Fibroblast of upper back skin (primary cell): ENCODE measurements around the gene KIF14.
"Not testable (repeated sequence)": the region's sequence is repeated elsewhere in the genome, so short reads cannot be mapped to it uniquely, and the experiment has no call there.

ENCODE experiments used
- DNase-seq: peaks from one replicate; pipeline ENCODE4 v3.0.0-alpha.2; 2013

The KIF14 gene

DNA sequence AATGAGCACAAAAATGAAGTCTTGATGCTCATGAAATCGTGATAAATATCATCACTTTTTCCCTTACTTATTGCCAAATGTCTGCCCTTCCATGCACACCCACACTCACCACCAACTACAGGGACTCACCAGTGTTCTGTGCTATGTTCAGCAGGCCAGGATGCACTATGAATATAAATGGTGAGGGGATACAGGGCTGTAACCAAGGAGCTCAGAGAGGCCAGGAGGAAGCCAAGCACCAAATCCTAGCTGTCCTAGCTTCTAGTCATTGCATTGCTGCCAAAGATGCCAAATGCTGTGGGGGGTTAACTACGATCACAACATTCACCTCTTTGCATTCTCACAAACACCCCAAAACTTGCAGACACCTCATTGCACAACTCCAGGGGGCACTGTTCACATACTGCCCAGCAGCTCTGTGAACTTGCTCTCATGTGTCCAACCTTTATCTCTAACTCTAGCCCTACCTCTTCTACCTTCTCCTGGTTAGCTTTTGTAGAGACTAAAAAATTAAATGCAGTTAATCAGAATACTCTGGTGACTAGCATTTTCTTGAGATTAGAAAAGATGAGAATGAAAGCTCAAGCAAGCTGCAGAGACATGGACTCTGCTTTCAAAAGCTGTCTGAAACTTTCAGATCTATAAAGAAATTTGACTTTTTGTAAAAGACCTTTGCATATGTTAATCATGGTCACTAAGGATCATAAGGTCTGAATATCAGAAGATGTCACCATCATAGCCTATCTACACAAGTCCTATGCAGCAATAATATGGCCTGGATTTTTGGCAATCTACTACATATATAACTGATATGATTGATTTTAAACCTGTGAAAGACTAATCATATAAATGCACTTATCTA is 13.9 kb upstream of the KIF14 start:
- no peak for DNase-seq

DNA sequence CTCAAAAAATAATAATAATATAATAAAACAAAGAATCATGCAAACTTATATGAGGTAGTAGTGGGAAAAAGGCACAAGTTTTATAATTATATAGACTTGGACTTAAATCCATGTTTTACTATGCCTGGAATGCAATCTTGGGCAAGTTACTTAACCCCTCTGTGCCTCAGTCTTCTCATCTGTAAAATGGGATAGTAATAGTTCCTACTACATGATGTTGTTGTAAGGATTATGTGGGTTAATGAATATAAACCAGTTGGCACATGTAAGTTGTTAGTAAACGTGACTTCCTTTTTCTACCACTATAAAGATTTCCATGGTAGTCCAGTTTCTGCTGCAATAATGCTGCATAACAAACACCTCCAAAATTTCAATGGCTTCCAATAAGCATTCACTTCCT is 10.8 kb upstream of the KIF14 start:
- no peak for DNase-seq

DNA sequence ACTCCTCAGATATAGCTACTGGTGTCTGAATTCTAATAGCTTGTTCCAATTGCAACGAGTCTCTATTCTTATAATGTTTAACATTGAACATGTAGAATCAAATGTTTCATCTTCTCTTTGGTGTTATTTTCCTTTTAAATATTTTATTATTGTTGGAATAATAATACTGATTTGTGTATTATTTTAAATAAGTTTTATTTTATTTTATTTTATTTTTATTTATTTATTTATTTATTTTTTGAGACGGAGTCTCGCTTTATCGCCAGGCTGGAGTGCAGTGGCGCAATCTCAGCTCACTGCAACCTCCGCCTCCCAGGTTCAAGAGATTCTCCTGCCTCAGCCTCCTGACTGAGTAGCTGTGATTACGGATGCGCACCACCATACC is 10.0 kb upstream of the KIF14 start:
- DNase-seq = not testable (repeated sequence)

DNA sequence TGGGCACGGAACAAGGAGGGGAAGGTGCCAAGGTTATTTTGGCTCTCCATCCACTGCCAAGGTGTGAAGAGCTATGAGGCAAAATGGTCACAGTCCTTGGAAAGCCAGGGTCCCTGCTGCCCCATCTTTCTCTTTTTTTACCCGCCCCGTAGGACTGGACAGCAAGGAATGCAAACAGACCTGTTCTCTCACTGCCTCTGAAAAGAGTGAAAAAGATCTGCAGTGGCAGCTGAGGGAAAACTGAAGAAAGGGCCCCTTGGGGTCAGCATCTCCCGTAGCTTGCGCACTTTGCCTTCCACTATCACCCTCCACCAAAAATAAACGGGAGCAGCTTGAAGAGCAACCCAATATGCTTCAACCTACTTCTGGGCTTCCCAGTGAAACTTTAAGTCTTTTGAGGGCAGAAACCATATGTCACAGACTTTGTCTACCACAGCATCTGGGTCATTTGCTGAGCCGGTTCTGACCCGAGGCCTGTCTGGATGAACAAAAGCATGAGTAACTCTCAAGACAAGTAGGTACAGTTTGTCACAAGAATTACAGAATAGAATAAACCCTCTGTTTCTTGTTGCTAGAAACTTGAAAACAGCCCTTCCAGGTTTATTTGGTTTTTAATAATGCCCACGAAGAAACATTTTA is 9.4 kb upstream of the KIF14 start:
- no peak for DNase-seq

DNA sequence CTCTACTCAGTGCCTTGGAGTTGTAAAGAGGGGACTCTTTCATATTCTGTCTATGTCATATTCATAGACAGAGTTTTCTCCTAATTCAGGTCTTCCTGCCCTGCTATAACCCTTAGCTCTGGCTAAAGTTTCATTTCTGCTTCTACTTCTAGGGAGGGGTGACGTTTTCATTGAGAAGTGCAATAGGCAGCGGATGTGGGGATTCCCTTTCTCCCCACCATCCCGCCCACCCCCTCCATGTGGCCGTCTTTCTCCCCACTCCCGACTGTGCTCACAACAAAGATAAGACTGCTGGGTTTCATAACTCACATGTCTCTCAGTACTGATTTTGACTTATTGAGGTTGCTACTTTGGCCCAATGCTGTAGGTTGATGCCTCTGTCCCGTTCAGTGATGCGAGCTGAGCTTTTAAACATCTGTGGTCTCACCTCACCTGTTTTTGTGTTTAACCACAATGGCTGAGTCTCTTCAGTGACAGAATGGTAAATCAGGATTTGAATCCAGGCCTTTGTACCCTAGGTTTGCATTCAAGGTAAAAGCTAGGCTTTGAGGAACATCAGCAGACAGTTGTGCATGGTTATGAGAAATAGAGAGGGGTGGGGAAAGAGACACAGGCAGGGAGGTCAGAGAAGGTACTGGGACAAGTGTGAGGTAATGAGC is 7.8 kb upstream of the KIF14 start:
- DNase-seq = no peak

DNA sequence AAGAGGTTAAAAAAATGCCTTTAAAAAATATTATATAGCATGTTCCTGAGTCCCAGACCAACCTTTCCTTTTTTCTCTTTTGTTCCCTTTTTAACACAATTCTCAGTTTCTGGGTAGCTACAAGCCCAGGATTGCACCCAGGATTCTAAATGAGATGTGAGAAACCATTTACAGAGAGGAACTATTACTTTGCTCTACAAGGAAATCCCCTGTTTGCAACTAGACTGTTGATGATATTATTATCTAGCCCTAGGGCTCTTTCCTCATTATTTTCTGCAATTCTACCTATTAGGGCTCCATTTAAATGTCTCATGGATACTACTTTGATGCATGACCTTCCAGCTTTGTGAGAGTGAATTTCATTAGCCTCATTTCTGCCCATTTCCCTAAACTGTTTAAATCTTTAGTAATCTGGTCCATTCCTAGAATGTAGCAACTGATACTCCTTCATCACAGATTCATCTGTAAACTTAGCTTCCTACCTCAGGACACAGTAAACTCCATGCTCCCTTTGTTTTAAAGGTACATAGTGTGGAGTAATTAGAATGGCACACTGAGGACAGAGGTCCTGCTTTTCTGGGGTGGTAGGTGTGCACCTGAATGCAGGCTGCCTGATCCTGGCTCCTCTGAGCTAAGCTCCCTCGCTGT is 7.1 kb upstream of the KIF14 start:
- no peak for DNase-seq

DNA sequence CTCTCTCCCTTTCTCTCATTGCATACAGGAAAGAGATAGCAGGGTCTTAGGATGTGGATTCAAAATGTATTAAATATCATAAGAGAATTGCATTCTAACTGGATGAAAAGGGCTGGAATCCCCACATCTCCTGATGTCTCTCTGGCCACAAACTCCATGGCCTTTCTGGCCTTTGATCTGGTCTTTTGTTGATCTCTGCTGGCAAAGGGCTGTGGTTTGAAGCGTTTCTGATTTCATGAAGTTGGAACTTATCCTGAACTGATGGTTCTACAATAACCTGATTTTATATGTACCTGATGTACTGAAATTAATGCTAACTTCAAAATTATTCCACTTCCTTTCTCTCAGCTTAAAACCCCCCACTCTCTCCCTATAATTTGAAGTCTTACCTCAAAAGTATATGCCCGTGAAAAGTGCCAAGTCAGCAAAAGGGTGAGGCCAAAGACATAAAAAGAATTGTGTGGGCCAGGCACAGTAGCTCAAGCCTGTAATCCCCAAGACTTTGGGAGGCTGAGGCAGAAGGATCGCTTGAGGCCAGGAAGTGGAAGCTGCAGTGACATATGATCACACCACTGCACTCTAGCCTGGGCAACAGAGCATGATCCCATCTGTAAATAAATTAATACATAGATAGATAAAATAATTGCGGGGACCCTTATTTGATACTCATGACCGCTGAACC is 6.4 kb upstream of the KIF14 start:
- DNase-seq = no peak

DNA sequence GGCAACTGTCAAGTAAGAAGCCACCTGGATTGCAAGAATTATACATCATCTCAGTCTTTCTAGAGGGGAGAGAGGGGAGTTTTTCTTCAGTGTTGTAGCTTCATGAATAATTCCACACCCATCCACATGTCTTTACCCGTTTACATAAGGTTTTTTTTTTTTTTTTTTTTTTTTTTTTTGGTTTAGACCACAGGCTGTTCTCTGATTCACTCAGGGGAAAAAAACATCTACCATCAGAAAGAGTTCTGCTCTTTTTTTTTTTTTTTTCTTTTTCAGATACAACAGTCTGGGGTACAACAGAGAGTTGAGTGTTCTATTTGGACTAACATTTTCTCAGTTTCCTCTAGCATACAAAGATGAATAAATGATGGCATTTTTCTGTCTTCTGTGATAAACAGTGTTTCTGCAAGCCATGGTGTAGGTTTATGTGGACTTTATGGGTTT is 4.9 kb upstream of the KIF14 start:
- DNase-seq = peak; percentile 42

DNA sequence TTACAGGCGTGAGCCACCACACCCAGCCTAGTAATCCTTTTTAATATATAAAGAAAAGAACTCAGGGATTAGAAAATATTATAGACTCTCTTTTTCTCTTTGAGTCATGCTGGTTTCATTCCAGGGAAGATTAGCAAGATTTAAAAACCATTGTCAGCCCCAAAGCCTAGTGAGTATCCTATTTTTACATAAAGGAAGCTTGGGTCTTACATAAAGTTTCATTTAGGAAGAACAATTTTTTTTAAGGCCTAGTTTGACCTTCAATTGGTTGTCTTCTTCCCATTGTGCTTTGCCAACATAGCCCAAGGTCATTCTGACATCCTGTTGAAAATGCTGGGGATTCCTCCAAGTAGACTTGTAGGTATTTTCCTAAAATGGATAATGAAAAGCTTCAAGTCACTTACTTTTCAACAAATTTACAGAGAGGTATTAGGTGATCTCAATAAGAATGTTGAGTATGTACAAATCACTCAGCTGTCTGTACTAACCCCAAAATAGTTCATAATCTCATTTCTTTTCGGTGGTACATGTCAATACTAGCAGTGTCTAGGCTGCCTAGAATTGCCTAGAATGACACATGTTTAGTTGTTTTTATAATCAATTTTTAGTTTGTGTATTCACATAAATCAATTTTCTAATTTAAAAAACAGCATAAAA is 4.3 kb upstream of the KIF14 start:
- peak; percentile 7 for DNase-seq

DNA sequence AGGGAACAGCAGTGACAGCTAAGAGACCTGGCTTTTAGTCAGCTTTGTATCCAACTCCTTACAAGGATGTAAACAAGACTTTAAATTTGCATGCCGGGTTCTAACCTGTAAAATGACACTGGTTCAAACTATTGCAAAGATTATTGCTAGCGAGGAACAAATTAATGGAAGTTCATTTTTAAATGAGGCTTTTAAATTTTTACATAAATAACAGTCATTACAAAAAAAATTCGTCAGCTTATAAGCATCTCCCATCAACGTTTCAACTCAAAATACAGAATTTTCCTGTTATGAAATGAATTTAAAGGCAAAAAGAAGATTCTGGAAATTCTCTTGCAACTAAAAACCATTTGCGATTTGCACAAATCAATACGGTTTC is 668 bp downstream of the KIF14 start:
- no peak for DNase-seq

DNA sequence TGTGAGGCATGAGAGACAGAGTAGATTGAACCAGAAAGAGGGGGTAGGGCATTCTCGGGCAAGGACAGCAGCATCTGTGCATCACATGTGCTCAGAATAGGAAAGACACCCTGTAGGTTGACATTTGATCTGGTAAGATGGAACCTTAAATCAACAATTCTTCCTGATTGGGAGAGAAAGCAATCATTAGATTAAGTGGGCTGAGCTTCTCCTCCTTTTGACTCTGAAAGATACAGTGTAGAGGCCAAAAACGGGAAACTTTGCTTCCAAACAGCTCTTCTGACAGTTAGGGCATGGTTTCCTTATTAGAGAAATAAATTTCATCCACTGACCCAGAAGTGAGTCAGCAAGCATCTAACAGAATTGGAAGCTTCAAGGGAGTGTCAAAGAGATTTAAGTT is 9.7 kb downstream of the KIF14 start:
- peak; percentile 64 for DNase-seq

DNA sequence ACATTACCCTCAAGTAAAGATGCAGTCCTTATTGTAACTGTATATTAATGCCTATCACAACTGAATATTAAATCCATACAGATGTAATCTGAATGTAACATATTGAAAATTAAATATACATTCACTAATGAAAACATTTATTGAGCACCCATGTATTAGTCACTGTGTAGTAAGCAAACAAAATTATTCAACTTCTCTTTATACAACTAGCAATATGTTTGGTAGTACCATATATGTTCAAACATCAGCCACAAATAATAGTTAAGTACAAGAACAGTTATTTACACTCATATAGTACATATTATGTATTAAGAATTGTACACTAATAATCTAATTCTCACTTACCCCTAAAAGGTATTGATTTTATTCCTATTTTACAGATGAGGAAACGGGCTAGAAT is 17.9 kb downstream of the KIF14 start:
- DNase-seq = no peak

DNA sequence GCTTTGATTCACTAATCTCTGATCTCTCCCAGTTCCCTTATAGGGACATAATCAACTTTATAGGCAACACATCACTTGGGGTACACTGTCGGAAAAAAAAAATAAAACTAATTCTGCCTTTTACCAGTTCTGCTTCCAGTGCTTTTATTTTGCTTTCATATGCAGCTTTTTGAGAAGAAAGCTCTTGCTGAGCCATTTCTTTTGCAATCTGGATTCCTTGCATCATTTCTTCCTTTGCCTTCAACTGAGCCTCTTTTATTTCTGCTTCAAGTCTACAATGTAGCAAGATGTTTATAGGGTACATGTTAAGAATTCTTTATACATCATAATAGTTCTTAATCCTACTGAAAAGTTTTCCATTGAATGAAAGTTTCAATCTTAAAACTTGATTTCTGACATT is 30.6 kb downstream of the KIF14 start:
- DNase-seq = no peak

DNA sequence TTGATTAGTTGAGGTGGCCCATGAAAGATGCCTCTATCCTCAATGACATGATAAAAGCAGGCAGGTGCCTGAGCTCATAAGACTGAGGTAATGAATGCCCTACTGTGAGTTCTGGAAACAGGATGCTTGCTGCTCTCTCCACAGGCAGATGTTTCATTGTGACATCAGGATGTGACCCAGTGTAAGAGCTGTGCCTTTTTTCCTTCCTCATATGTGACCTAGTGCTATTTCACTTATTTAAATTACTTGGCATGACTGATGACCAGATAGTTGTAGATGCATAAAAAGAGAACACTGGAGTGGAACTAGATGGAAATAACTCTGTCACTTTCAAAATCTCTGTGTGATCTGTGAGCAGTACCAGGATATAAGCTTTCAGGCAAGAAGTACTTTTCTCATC is 31.9 kb downstream of the KIF14 start:
- DNase-seq = no peak

DNA sequence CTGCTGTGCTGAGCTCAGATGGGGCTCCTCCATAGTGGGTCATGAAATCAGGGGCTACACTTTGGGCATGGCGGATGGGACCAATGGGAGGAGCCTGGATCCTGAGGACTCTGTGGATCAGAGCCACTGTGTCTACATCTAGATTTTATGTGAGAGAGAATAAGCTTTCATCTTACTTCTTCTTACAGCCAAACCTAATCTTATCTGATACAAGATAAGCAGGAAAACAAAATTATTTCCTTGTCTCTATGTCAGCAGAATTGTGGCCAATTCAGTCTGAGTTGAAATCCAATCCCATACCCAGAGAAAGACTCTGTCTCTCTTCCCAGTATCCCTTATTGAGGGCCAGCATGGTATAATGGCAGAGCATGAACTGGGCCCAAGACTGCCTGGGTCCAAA is 56.2 kb downstream of the KIF14 start:
- no peak for DNase-seq

DNA sequence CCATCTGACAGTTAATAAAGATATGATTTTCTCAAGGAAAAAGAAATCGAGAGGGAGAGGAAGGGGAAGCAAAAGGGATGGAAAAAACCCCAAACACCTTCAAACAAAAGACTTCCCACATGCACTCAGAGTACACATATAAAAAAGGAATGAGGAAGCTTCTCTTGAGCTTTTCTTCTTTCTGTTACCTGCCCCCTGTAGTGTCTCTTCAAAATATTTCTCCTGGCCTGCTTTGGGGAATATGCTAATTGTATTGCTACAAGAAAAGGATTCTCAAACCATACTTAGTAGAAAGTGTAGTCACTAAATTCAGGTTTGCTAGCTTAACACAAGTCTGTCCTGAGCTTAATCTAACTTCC is 58.7 kb downstream of the KIF14 start:
- no peak for DNase-seq

DNA sequence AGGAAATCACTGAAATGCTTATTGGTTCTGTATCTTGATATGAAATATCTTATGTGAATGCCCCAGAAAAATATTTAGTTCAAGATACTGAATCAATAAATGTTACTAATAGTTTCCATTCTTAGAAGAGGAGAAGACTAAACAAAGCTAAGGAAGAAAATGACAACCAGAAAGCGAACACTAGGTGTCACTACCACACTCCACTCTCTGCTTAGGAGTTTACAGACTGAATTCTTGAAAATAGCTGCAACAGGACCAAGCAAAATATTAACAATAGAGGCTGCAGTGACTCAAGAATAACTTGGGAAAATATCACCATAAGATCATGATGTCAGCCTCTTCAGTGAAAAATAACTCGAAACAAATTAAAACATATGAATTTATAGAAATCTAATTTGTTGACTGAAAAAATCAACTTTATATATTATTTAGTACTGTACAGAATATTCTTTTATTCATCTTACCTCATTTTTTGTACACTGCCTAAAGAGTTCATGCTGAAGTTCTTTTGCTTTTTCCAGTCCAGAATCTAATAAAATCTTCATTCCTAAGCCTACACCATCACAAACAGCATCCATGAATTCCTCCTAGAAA is 61.6 kb downstream of the KIF14 start:
- peak; percentile 48 for DNase-seq

DNA sequence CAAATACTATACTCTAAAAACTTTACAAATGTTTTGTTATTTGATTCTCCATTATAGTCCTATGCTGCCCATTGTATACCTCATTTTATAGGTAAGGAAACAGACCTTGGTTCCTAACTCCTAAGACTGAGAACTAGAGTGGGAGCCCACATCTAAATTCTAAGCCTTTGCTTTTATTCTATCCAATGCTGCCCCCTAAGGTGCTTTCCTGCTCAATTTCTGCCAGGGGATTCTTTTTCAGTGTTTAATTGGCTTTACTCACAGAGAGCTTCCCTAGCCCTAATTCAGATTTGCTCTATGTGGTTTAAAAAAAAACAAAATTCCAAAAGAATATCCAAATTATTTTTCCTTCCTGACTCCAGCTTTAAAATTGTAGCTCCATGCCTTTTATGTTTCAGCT is 64.5 kb downstream of the KIF14 start:
- DNase-seq = peak; percentile 30

DNA sequence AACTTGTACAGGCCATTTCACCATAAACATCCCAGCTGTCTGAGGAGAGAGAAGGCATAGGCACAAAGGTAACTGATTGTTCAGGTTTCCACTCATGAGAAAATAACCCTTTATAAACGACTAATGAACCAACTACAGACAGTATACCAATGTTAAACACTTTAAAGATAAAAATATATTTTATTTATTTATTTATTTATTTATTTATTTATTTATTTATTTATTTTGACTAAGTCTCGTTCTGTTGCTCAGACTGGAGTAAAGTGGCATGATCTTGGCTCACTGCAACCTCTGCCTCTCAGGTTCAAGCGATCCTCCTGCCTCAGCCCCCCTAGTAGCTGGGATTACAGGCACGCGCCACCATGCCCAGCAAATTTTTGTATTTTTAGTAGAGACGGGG is 67.8 kb downstream of the KIF14 start:
- not testable (repeated sequence) for DNase-seq

DNA sequence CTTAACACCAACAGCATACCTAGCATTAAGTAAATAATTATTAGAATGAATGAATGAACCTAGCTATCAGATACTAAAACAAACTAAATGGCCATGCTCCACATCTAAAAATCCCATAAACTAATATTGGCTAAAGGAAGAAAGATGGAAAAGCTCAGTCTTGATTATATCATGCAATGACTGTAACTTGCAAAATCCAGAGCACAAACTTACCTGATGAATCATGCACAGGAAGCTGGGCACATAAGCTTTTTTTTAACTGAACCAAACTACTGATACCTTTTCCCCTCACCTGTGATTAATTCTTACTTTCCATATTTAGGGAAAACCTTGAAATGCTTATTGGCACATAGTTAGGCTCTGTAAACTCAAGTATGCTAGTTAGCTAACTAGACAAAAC is 70.2 kb downstream of the KIF14 start:
- DNase-seq = peak; percentile 13

DNA sequence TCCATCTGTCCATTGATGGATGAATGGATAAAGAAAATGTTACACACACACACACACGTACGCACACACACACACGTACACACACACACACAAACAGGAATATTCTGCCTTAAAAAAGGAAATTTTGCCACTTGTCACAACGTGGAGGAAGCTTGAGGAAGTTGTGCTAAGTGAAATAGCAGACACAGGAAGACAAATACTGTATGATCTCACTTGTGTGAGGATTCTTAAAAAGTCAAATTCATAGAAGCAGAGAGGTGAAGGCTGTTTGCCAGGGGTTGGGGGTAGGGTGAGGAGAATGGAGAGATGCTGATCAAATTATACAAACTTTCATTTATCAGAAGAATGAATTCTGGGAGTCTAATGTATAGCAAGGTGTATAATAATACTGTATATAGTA is 73.2 kb downstream of the KIF14 start:
- no peak for DNase-seq

DNA sequence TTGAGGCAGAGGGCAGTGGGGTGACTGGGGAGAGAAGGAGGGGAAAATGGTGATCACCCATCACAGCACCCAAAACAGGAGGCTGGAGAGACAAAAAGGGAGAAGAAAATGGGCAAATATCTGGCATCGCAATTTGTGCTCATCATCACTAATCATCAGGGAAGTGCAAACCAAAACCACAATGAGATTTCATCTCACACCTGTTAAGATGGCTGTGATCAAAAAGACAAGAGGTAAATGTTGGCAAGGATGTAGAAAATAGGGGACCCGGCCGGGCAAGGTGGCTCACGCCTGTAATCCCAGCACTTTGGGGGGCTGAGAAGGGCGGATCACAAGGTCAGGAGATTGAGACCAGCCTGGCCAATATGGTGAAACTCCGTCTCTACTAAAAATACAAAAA is 74.0 kb downstream of the KIF14 start:
- DNase-seq = no peak
